PFSK-1 (cell line): Measurements from ENCODE around the gene TMEM185B.

ENCODE experiments used
- FOXP2 ChIP-seq: optimal IDR thresholded peaks from 2 replicates; pipeline ENCODE3; 2011; ENCODE audit warnings: borderline replicate concordance, control low read depth, inconsistent platforms; ENCODE audit not compliant: insufficient read depth; ENCODE audit errors: extremely low read length, extremely low read depth
- POLR2AphosphoS5 ChIP-seq: IDR thresholded peaks from 2 replicates; pipeline ENCODE4 v1.6.1; 2012; ENCODE audit warnings: low read depth, mild to moderate bottlenecking, control low read depth, low read length, moderate library complexity
- SIN3A ChIP-seq: IDR thresholded peaks from 2 replicates; pipeline ENCODE4 v1.6.1; 2012; ENCODE audit warnings: mild to moderate bottlenecking, low read length, moderate library complexity, borderline replicate concordance; ENCODE audit not compliant: insufficient read depth
- TAF1 ChIP-seq: IDR thresholded peaks from 2 replicates; pipeline ENCODE4 v1.6.1; 2012; ENCODE audit warnings: low read length, control low read depth, borderline replicate concordance; ENCODE audit not compliant: insufficient read depth
- TF ChIP-seq, protein P1 (sequence below), 2 experiments: IDR thresholded peaks; 2 replicates each; pipeline versions ENCODE4 v1.6.1 to v1.8.0; 2011 to 2012; ENCODE audit warnings: low read depth in 2 of 2, low read length in 2 of 2, control low read depth in 1 of 2, inconsistent platforms in 1 of 2, mild to moderate bottlenecking in 1 of 2, moderate library complexity in 1 of 2; ENCODE audit not compliant: insufficient read depth in 1 of 2

DNA sequence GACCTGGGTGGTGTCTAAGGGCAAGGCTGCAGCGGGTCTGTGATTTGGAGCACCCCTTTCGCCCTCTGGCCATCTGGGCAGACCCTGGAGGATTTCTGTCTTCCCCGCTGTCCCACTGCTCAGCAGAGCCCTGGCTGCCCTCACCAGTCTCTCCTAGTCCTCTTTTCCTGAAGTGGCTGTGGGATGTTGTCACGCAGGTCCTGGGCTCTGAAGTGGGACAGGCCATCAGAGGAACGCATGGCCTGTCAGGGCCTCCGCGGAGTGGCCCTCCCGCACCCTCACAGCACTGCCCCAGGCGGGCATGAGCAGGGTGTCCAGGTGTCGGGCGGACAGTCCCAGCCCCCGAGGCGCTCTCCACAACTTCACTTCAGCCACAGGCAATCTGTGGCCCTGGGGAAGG, 1.1 kb upstream of the TMEM185B start:
- TF ChIP-seq, protein P1, sequence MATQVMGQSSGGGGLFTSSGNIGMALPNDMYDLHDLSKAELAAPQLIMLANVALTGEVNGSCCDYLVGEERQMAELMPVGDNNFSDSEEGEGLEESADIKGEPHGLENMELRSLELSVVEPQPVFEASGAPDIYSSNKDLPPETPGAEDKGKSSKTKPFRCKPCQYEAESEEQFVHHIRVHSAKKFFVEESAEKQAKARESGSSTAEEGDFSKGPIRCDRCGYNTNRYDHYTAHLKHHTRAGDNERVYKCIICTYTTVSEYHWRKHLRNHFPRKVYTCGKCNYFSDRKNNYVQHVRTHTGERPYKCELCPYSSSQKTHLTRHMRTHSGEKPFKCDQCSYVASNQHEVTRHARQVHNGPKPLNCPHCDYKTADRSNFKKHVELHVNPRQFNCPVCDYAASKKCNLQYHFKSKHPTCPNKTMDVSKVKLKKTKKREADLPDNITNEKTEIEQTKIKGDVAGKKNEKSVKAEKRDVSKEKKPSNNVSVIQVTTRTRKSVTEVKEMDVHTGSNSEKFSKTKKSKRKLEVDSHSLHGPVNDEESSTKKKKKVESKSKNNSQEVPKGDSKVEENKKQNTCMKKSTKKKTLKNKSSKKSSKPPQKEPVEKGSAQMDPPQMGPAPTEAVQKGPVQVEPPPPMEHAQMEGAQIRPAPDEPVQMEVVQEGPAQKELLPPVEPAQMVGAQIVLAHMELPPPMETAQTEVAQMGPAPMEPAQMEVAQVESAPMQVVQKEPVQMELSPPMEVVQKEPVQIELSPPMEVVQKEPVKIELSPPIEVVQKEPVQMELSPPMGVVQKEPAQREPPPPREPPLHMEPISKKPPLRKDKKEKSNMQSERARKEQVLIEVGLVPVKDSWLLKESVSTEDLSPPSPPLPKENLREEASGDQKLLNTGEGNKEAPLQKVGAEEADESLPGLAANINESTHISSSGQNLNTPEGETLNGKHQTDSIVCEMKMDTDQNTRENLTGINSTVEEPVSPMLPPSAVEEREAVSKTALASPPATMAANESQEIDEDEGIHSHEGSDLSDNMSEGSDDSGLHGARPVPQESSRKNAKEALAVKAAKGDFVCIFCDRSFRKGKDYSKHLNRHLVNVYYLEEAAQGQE (IDR thresholded peaks at IDR 0.05; ENCODE audit: insufficient read depth in 1 of 2, low read depth in 2 of 2, low read length in 2 of 2) = no peak
- TF ChIP-seq TAF1 (no peak), POLR2AphosphoS5 (no peak), SIN3A (no peak), FOXP2 (no peak)
